C4-2B (cell line): Measurements from ENCODE around the gene PYDC2.
"Not testable (repeated sequence)": the region's sequence is repeated elsewhere in the genome, so short reads cannot be mapped to it uniquely, and the experiment has no call there.

Source experiments
- H3K27ac ChIP-seq: fragments of 450-650 bp; 2 replicates; pipeline ENCODE4 v1.5.1; 2017
- CTCF ChIP-seq: fragments of 450-650 bp; conservative IDR thresholded peaks from 2 replicates; pipeline ENCODE4 v1.5.1; 2017; ENCODE audit warnings: mild to moderate bottlenecking
- ZFX ChIP-seq: fragments of 450-650 bp; IDR thresholded peaks from 2 replicates; pipeline ENCODE4 v1.6.1; 2017

Gene PYDC2

GRCh38 chr3:191455257-191455952 lies 5.6 kb upstream of the PYDC2 start:
- TF ChIP-seq CTCF (no peak), ZFX (no peak)
- no peak overlapping the region for H3K27ac ChIP-seq

- TF ChIP-seq ZFX (no peak), CTCF (no peak)
Observed at GRCh38 chr3:191460360-191460759, 603 bp upstream of the PYDC2 start.

GRCh38 chr3:191470080-191470479 lies 9.1 kb downstream of the PYDC2 start:
- TF ChIP-seq ZFX = no peak
- no peak for TF ChIP-seq CTCF
- no peak overlapping the region; the same call in 1 of the 2 replicates for H3K27ac ChIP-seq

More at GRCh38 chr3:191460360-191460759, 603 bp upstream of the PYDC2 start:
- no peak overlapping the region for H3K27ac ChIP-seq

- H3K27ac ChIP-seq = peak overlapping the region; percentile 7; the same call in 1 of the 2 replicates
- TF ChIP-seq ZFX (no peak), CTCF (no peak)
Observed at GRCh38 chr3:191470545-191470944, 9.6 kb downstream of the PYDC2 start.

GRCh38 chr3:191473661-191474198 lies 12.8 kb downstream of the PYDC2 start:
- no peak overlapping the region for H3K27ac ChIP-seq
- TF ChIP-seq ZFX = no peak
- TF ChIP-seq CTCF = no peak

- TF ChIP-seq CTCF = no peak
- no peak for TF ChIP-seq ZFX
- H3K27ac ChIP-seq = peak overlapping the region; percentile 91
Observed at GRCh38 chr3:191476066-191476772, 15.3 kb downstream of the PYDC2 start.

- not testable (repeated sequence) for H3K27ac ChIP-seq
Observed at GRCh38 chr3:191483994-191484393, 23.0 kb downstream of the PYDC2 start.
